BLaER1 treated with 17β-estradiol and CSF1 and Interleukin-3, amounts not matched to agents 10 nM and 100 nM (cell line): Measurements from ENCODE around the gene NAALADL2.
"Not testable (repeated sequence)": the region's sequence is repeated elsewhere in the genome, so short reads cannot be mapped to it uniquely, and the experiment has no call there.

ENCODE experiments used
- H3K27ac ChIP-seq, 11 experiments: shearing (Covaris generic); formaldehyde crosslinking; 2 replicates each; pipeline ENCODE4 v1.8.1; 2022
- H3K27me3 ChIP-seq, 11 experiments: shearing (Covaris generic); formaldehyde crosslinking; 2 replicates each; pipeline ENCODE4 v1.8.1; 2022
- H3K36me3 ChIP-seq, 11 experiments: shearing (Covaris generic); formaldehyde crosslinking; 2 replicates each; pipeline ENCODE4 v1.8.1; 2022
- H3K4me1 ChIP-seq, 10 experiments: shearing (Covaris generic); formaldehyde crosslinking; 2 replicates each; pipeline ENCODE4 v1.8.1; 2022
- H3K4me2 ChIP-seq, 11 experiments: shearing (Covaris generic); formaldehyde crosslinking; 2 replicates each; pipeline ENCODE4 v1.8.1; 2022
- H3K4me3 ChIP-seq, 10 experiments: shearing (Covaris generic); formaldehyde crosslinking; 2 replicates each; pipeline ENCODE4 v1.8.1; 2022
- H3K9ac ChIP-seq, 11 experiments: shearing (Covaris generic); formaldehyde crosslinking; 2 replicates each; pipeline ENCODE4 v1.8.1; 2022
- H3K9me3 ChIP-seq, 11 experiments: shearing (Covaris generic); formaldehyde crosslinking; replicated peaks in 1 of 11; 2 replicates each; pipeline ENCODE4 v1.8.1; 2022
- H4K20me1 ChIP-seq, 11 experiments: shearing (Covaris generic); formaldehyde crosslinking; 2 replicates each; pipeline ENCODE4 v1.8.1; 2022
- Cebpa-rat ChIP-seq, 11 experiments: shearing (Covaris generic); IDR thresholded peaks; 2 replicates each; pipeline ENCODE4 v1.8.1; 2022

NAALADL2 gene

DNA sequence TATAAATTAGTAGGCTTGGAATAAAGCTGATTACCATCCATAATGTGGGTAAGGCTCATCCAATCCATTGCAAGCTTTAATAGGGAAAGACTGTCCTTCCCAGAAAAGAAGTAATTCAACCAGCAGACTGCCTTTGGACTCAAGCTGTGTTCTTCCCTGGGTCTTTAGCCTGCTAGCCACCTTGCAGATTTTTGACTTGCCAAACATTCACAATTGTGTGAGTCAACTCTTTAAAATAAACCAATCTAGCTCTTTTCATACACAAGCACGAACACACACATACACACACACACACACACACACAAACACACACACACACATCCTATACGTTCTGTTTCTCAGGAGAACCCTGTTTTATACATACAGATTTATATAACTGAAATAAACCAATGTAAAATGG, 248.1 kb downstream of the NAALADL2 start:
- Histone ChIP-seq H3K4me2 (no peak overlapping the region), H3K27me3 (no peaks in the 10 kb centered on the region), H3K27ac (no peak overlapping the region), H3K9ac (no peak overlapping the region), H3K36me3 (no peaks in the 10 kb centered on the region), H3K4me3 (no peak overlapping the region), H3K9me3 (no peaks in the 10 kb centered on the region), H3K4me1 (peaks cover 0 to 18% (median 10%) of the 10 kb centered on the region in 10 experiments; a peak in 8 of 20 replicates), H4K20me1 (no peaks in the 10 kb centered on the region)
- no peak for TF ChIP-seq Cebpa-rat (IDR thresholded peaks at IDR 0.05)

DNA sequence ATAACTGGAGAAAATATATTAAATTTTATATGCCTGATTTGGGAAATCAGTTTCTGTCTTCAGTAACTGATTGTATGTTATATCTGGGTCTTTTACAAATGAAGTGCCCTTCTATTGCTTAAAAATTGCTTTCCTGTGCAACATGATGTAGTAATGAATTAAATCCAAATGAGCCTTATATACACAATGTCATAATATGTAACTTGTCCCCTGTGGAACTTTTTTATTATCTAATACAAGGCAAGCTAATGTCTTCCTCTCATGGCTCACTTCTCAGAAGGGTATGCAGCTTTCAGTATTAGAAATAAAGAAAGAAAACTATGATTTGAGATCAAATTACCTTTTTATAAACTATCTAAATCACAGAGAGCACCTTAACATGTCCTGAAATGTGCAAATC, 248.9 kb downstream of the NAALADL2 start:
- peaks cover 0 to 18% (median 10%) of the 10 kb centered on the region in 10 experiments; a peak in 8 of 20 replicates for H3K4me1 ChIP-seq
- peak overlapping the region in 2 of 11 experiments; percentile 27 to 44; a peak in 2 of 22 replicates for H3K4me2 ChIP-seq
- H4K20me1 ChIP-seq: no peaks in the 10 kb centered on the region
- no peak for TF ChIP-seq Cebpa-rat (IDR thresholded peaks at IDR 0.05)
- no peaks in the 10 kb centered on the region for H3K36me3 ChIP-seq
- H3K27me3 ChIP-seq: no peaks in the 10 kb centered on the region
- H3K9ac ChIP-seq: no peak overlapping the region
- no peak overlapping the region for H3K27ac ChIP-seq
- H3K9me3 ChIP-seq: no peaks in the 10 kb centered on the region
- H3K4me3 ChIP-seq: no peak overlapping the region

DNA sequence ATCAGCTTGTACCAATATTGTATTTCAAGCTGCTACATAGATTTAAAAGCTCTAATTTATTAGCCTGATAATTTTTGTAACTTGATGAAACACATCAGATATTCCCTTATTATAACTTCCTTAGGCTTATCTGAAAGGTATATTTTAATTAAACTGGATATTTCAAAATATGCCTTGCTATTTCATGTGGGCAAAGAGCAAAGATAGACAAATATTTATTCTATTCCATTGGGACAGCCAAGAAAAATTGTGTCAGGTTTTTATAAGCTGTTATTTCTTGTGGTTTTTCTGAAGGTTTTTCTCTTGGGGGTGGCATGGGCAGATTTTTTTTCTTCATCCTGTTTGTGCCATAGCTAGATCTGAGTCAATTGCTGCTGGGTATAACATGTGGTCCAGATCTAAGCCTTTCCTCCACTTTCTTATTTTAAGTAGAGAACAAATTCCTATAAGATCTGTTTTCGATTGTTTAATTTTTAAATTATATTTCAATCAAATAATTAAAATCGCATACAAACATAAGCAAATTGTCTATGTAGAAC, 249.5 kb downstream of the NAALADL2 start:
- H3K4me3 ChIP-seq: no peak overlapping the region
- no peaks in the 10 kb centered on the region for H4K20me1 ChIP-seq
- no peaks in the 10 kb centered on the region for H3K27me3 ChIP-seq
- no peak for TF ChIP-seq Cebpa-rat (IDR thresholded peaks at IDR 0.05)
- peak overlapping the region in 7 of 11 experiments; percentile 19 to 50 (median 30); a peak in 9 of 22 replicates for H3K4me2 ChIP-seq
- no peaks in the 10 kb centered on the region for H3K9me3 ChIP-seq
- no peak overlapping the region for H3K9ac ChIP-seq
- H3K36me3 ChIP-seq: no peaks in the 10 kb centered on the region
- peaks cover 0 to 18% (median 10%) of the 10 kb centered on the region in 10 experiments; a peak in 8 of 20 replicates for H3K4me1 ChIP-seq
- H3K27ac ChIP-seq: no peak overlapping the region

DNA sequence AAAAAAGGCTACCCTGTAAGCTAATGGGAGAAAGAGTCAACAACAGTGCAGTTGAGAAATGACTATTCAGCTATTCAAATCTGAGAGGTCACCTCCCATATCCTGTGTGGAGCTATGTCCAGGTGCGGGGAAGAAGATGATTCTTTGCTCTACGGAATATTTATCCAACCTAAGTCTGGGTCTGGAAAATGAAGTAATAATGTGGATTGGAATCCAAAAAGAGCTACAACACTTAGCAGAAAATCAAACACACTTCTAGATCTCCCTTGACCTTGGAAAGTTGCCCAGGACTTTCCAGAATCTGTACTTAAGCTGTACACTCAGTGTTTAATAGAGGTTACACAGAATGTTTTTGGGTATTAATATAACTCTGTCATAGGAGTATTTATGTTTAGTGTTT, 251.9 kb downstream of the NAALADL2 start:
- no peak for TF ChIP-seq Cebpa-rat (IDR thresholded peaks at IDR 0.05)
- Histone ChIP-seq H3K27ac (no peak overlapping the region), H4K20me1 (no peaks in the 10 kb centered on the region), H3K9me3 (no peaks in the 10 kb centered on the region), H3K27me3 (no peaks in the 10 kb centered on the region), H3K4me1 (peaks cover 0 to 18% (median 10%) of the 10 kb centered on the region in 10 experiments; a peak in 8 of 20 replicates), H3K4me2 (no peak overlapping the region), H3K36me3 (no peaks in the 10 kb centered on the region), H3K4me3 (no peak overlapping the region), H3K9ac (no peak overlapping the region)

DNA sequence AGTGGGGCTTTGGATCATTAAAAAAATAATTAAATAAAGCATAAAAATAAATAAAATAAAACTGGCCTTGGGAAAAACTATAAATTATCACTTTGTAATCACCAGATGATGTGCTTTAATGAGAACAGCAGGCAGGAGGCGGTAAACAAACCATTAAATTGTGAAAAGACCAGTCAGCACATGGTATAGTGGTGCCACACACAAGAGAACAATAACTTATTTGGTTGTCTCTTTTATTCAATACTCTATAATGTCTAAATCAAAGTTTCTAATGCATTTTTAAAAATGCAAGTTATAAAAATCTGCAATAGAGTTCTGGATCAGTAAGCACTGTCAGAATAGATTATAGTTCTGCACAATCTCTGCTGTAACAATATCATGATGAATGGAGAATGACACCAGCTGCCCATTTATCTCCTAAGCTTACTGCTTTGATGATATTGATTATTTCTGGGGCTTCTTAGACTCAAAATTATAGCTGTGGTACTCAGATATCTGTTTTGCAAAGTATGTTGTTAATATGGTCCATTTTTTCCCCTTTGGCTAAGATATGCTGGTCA, 259.3 kb downstream of the NAALADL2 start:
- H3K9ac ChIP-seq: no peak overlapping the region
- TF ChIP-seq Cebpa-rat (IDR thresholded peaks at IDR 0.05): no peak
- H3K27ac ChIP-seq: no peak overlapping the region
- no peaks in the 10 kb centered on the region for H4K20me1 ChIP-seq
- no peaks in the 10 kb centered on the region for H3K27me3 ChIP-seq
- no peaks in the 10 kb centered on the region for H3K9me3 ChIP-seq
- H3K4me2 ChIP-seq: no peak overlapping the region
- H3K4me1 ChIP-seq: no peaks in the 10 kb centered on the region
- H3K4me3 ChIP-seq: no peak overlapping the region
- no peaks in the 10 kb centered on the region for H3K36me3 ChIP-seq

DNA sequence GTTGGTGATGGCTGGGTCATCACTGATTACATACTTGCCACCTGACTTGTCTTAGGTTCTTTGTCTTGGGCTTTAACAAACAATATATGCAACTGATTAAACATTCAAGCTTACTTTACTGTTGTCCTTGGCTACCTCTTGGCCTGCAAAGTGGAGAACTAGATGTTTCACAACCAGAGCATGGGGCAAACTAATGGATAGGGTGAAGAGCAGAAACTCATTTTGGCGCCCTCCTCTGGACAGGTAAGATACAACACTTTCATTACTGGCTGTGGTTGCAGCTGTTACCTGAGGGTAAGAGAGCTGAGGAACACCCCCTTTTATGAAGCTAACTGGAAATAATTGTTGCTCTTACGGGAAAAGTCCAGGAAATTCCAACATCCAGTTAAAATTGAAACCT, 262.1 kb downstream of the NAALADL2 start:
- Histone ChIP-seq H3K4me1 (no peaks in the 10 kb centered on the region), H3K27ac (no peak overlapping the region), H3K9ac (no peak overlapping the region), H3K9me3 (peaks cover 0 to 5% (median 0%) of the 10 kb centered on the region in 11 experiments; a peak in 1 of 22 replicates), H3K4me2 (no peak overlapping the region), H4K20me1 (no peaks in the 10 kb centered on the region), H3K27me3 (no peaks in the 10 kb centered on the region), H3K4me3 (no peak overlapping the region), H3K36me3 (no peaks in the 10 kb centered on the region)
- no peak for TF ChIP-seq Cebpa-rat (IDR thresholded peaks at IDR 0.05)

DNA sequence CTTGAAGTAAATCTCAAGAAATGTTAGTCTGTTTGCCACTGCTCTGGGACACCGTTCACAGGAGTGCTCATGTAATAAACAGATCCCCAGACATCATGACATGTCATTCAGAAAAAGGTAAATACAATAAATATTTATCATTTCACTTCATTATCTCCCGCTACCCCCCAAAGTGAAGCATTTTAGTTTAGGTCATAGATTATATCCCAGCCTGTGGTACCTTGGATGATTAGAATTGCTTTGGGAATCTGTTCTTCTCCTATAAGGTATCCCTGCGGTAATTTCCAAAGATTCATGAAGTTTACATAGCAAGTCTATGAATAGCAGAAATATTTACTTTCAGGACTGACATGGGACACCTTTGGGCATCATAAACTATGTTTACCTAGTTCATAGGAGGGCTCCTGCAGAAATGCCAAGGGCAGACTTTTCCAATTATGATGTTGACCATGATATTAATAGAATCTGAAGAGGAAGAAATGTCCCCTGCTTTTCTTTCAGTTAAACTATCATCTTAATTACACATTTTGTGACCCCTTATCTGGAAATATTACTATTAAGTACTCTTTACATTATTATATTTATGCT, 268.0 kb downstream of the NAALADL2 start:
- no peak for TF ChIP-seq Cebpa-rat (IDR thresholded peaks at IDR 0.05)
- peaks cover 0 to 5% (median 0%) of the 10 kb centered on the region in 11 experiments; a peak in 2 of 22 replicates for H3K9me3 ChIP-seq
- H3K27ac ChIP-seq: no peak overlapping the region
- H3K9ac ChIP-seq: no peak overlapping the region
- no peak overlapping the region for H3K4me2 ChIP-seq
- H3K4me3 ChIP-seq: no peak overlapping the region
- no peaks in the 10 kb centered on the region for H3K4me1 ChIP-seq
- H3K36me3 ChIP-seq: no peaks in the 10 kb centered on the region
- no peaks in the 10 kb centered on the region for H4K20me1 ChIP-seq
- H3K27me3 ChIP-seq: no peaks in the 10 kb centered on the region

DNA sequence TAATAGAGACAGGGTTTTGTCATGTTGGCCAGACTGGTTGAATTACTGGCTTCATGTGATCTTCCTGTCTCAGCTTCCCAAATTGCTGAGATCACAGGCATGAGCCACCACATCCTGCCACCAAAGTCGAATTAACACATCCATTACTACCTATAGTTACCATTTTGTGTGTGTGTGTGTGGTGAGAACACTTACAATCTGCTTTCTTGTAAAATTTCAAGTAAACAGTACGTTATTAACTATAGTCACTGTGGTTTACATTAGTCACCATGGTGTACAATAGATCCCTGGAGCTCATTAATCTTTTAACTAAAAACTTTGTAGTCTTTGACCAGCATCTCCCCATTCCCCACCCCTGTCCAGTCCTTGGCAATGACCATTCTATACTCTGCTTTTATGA, 270.0 kb downstream of the NAALADL2 start:
- Histone ChIP-seq H3K4me2 (no peak overlapping the region), H3K27ac (no peak overlapping the region)

DNA sequence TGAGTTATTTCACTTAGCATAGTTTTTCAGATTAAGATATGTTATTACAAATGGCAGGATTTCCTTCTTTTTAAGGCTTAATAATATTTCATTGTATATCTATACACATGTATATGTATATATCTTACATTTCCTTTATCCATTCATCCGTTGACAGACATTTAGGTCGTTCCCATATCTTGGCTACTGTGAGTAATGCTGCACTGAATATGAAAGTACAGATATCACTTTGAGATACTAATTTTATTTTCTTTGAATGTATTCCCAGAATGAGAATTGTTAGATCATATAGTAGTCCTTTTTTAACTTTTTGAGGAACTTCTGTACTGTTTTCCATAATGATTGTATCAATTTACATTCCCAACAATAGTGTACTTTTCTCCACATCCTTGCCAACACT, 270.4 kb downstream of the NAALADL2 start:
- Histone ChIP-seq H3K4me3 (no peak overlapping the region), H3K27me3 (no peaks in the 10 kb centered on the region), H3K27ac (no peak overlapping the region), H3K4me1 (no peaks in the 10 kb centered on the region), H3K9me3 (peaks cover 0 to 19% (median 10%) of the 10 kb centered on the region in 11 experiments; a peak in 11 of 22 replicates), H4K20me1 (no peaks in the 10 kb centered on the region), H3K4me2 (no peak overlapping the region), H3K36me3 (no peaks in the 10 kb centered on the region), H3K9ac (no peak overlapping the region)
- no peak for TF ChIP-seq Cebpa-rat (IDR thresholded peaks at IDR 0.05)

More for the DNA sequence above, 270.0 kb downstream of the NAALADL2 start:
- Histone ChIP-seq H3K36me3 (no peaks in the 10 kb centered on the region), H3K9ac (no peak overlapping the region), H3K9me3 (peaks cover 0 to 21% (median 10%) of the 10 kb centered on the region in 11 experiments; a peak in 11 of 22 replicates), H3K4me1 (no peaks in the 10 kb centered on the region), H3K4me3 (no peak overlapping the region), H4K20me1 (no peaks in the 10 kb centered on the region), H3K27me3 (no peaks in the 10 kb centered on the region)
- TF ChIP-seq Cebpa-rat (IDR thresholded peaks at IDR 0.05): no peak

DNA sequence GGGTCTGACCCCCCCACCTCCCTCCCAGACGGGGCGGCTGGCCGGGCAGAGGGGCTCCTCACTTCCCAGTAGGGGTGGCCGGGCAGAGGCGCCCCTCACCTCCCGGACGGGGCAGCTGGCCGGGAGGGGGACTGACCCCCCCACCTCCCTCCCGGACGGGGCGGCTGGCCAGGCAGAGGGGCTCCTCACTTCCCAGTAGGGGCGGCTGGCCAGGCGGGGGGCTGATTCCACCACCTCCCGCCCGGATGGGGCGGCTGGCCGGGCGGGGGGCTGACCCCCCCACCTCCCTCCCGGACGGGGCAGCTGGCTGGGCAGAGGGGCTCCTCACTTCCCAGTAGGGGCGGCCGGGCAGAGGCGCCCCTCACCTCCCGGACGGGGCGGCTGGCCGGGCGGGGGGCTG, 272.7 kb downstream of the NAALADL2 start:
- not testable (repeated sequence) for H3K4me1 ChIP-seq, H3K9ac ChIP-seq, H4K20me1 ChIP-seq, H3K36me3 ChIP-seq, H3K4me2 ChIP-seq, H3K27me3 ChIP-seq, H3K27ac ChIP-seq, H3K4me3 ChIP-seq
- peaks cover 0 to 19% (median 10%) of the 10 kb centered on the region in 11 experiments; a peak in 11 of 22 replicates for H3K9me3 ChIP-seq

DNA sequence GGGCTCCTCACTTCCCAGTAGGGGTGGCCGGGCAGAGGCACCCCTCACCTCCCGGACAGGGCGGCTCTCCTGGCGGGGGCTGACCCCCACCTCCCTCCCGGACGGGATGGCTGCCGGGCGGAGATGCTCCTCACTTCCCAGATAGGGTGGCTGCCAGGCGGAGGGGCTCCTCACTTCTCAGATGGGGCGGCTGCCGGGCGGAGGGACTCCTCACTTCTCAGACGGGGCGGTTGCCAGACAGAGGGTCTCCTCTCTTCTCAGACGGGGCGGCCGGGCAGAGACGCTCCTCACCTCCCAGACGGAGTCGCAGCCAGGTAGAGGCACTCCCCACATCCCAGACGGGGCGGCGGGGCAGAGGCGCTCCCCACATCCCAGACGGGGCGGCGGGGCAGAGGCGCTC, 273.6 kb downstream of the NAALADL2 start:
- H3K9ac ChIP-seq, H4K20me1 ChIP-seq, H3K4me1 ChIP-seq, H3K36me3 ChIP-seq, H3K27ac ChIP-seq, H3K4me3 ChIP-seq, H3K4me2 ChIP-seq, H3K27me3 ChIP-seq: not testable (repeated sequence)
- H3K9me3 ChIP-seq: peaks cover 0 to 19% (median 10%) of the 10 kb centered on the region in 11 experiments; a peak in 11 of 22 replicates
